NCI-H1436 treated with DMSO at 0.1 percent for 48 hours (cell line): Measurements from ENCODE around the gene LYPD6B.

ENCODE experiments used
- DNase-seq: peaks from one replicate; lab custom pipeline; 2025; lab: John Stamatoyannopoulos, UW

The LYPD6B gene

GRCh38 chr2:149012545-149012944 is 26.0 kb upstream of the LYPD6B start:
- no peak for DNase-seq

GRCh38 chr2:149015501-149015900 is 23.0 kb upstream of the LYPD6B start:
- no peak for DNase-seq

GRCh38 chr2:149015926-149016563 is 22.5 kb upstream of the LYPD6B start:
- DNase-seq: no peak

GRCh38 chr2:149017116-149017985 is 21.1 kb upstream of the LYPD6B start:
- peak; percentile 2 for DNase-seq

DNA sequence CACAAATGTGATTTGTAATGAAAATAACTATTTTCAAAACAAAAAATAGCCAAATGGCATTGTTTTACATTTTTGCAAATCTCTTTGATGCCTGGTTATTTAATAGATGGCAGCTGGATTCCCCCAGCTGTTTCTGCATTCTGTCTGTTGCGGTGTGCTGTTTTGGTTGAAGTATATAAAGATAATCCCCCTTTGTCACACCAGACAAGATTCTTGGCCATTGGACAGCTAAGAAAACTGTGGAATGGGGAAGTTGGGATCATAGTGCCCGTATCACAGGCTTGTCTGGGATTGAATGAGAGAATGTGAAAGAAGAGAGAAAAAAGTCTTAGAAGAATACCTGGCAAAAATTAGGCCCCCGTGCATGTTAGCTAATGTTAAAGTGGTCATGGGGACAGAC is 19.5 kb upstream of the LYPD6B start:
- no peak for DNase-seq

- DNase-seq: no peak
Measured at GRCh38 chr2:149019768-149020167, 18.7 kb upstream of the LYPD6B start.

- no peak for DNase-seq
Measured at GRCh38 chr2:149020432-149020851, 18.1 kb upstream of the LYPD6B start.

DNA sequence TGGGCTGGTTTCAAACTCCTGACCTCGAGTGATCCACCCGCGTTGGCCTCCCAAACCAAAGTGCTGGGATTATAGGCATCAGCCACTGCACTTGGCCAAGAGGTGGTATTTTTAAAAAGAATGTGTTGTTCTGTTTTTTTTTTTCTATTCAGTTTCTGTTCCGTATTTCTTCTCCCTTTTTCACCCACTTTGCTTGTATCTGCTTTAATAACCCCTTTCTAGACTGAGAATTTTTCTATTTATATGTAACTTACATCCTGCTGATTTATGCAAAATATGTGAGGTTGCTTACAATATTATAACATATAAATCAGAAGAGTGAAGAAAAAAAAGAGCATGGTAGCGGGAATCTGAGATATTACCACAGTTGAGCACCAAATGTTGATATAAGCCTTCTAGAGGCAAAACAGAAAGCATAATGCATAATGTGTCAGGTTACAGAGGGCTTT is 17.2 kb upstream of the LYPD6B start:
- no peak for DNase-seq

DNA sequence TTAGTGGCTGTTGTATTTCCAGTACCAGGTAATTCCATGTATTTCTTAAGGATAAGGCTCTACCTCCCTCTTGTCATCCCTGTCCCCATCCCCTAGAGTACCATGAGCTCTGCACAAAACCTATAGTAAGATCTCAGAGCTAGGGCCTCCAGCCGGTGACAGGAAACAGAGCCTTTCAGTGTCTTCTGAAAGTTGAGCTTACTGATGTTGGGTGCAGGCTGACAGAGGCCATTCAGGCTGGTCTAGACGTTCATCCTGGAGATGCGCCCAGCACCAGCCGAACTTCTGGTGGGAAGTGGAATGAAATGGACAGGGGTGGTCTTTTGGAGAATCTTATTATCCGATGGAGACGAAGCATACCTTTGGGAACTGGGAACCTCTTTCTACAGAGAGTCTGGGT is 16.7 kb upstream of the LYPD6B start:
- DNase-seq: no peak

DNA sequence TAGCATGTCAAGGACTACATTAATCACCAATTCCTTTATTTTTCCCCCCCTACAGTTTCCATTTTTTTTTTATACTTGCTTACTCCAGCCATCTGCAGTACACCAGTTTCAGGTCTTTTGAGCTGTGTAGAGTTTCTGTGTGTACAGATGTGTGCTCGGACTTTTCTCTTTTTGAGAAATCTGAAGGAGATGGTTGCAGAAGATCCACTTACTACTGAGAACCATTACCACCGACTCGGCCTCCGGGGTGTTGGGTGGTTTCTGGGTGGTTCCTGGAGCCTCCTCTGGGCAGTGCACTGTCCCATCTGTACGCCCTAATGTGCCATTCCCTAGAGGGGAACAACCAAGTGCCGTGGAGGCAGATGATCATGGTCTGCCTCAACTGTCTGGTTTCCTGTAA is 15.4 kb upstream of the LYPD6B start:
- no peak for DNase-seq

DNA sequence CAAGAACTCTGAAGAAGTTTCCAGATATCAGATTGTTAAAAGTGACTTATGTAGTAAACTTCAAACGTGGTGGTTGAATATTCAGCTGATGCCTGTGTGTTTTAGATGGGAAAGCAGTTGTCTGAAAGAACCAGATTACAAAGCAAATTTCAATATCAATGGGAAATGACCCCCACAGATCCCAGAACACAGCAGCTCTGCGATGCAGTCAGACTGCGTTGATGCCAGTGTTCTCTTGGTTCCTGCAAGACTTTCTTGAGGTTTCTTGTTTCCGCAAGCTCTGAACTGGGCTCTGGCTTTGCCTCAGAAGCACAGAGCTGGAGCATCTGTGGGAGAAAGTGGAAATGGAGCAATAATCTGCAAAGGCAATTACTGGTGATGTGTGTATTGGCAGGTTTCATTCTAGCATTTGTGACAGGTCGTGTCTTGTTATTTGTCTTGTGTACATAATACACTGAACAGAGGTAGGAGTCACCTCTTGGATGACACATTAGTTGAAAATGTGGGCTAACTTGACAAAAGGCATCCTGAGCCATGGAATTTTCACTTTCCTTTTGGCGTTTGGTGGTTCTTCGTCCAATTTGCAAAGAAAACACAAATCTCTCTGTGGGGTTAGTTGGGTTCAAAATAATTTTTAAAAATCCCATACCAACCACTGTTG is 10.8 kb upstream of the LYPD6B start:
- no peak for DNase-seq

GRCh38 chr2:149028377-149028776 is 10.1 kb upstream of the LYPD6B start:
- no peak for DNase-seq

DNA sequence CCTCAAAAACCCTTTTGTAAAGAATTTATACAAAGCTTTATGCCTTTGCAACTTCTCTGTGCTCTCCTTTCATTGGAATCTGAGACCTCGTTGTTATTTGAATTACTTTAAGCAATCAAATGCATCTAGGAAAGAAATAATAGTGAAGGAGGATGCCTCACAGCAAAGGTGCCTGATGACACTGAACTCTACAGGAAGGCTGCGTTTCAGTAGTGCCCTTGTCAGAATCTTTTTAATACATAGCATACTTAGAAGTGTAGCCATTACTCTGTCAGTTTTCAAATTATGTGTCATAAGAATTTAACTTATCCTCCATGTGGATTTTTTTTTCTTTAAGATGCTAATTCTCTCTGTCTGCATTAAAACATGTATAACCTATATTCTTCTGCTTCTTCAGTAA is 9.6 kb upstream of the LYPD6B start:
- no peak for DNase-seq

- DNase-seq: no peak
Measured at GRCh38 chr2:149029307-149029965, 9.1 kb upstream of the LYPD6B start.

GRCh38 chr2:149031396-149031795 is 7.1 kb upstream of the LYPD6B start:
- DNase-seq: no peak

DNA sequence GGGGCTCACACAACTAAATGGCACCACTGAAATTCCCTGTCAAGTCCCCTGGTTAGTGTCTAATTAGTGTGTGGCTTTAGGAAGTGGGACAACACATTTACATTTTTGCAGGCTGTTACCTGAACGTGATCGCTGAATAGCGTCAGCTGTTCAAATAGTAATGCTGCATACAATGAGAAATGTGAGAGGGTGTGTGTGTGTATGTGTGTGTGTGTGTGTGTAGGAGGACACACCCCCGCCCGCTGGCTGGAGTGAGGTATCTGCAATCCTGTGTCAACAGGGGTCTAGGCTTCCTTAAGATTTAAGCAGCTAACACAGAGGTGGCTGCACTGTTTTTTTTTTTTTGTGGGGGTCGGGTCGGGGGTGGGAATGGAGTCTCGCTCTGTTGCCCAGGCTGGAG is 4.8 kb upstream of the LYPD6B start:
- DNase-seq: peak; percentile 17

GRCh38 chr2:149034406-149034805 is 4.1 kb upstream of the LYPD6B start:
- no peak for DNase-seq

GRCh38 chr2:149036507-149037293 is 1.8 kb upstream of the LYPD6B start:
- DNase-seq: no peak

DNA sequence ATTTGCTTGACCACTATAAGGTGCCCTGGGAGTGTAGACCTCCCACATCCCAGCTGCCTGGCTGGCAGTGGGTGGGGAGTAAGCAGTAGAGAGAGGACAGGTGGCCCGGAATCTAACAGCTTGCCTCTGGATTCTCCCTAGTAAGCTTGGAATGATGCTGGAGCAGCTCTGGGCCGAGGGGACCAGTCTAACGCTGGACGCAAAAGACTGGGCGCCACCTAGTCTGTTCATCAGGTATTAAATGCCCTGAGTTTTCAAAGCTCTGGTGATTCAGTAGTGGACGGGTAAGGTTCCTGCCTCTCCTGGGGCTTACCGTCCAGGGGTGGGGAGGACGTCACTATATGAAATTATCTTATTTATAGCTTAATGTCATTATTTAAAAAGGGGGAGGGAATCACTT is 648 bp upstream of the LYPD6B start:
- DNase-seq: no peak

- no peak for DNase-seq
Measured at GRCh38 chr2:149039213-149039724, 770 bp downstream of the LYPD6B start.

DNA sequence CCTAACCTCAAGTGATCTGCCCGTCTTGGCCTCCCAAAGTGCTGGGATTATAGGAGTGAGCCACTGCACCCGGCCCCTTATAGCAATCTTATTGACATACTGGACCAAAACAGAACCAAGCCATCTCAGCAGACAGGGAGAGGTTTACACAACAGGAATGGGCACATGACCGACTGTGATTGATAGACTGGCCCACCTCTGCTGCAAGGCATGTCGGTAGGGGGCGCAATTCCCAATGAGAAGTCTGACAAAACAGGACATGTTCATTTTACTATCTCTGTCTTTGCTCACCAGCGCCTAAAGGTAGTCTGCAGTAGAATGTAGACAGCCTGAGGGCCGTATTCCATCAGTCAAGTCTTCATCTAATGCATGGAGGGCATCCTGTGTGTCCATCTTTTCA is 2.0 kb downstream of the LYPD6B start:
- no peak for DNase-seq
